ENCODE results near the gene DNAJB11.

Gene DNAJB11

GRCh38 chr3:186599785-186600166 lies 29.3 kb downstream of the DNAJB11 start:
- no peak overlapping the region for H3K4me3 ChIP-seq (ENCODE audit: control insufficient read depth, low read depth, low read length)
- no peak for DNase-seq (ENCODE audit: low read depth)
- TF ChIP-seq CTCF (conservative IDR thresholded peaks at IDR 0.05; ENCODE audit: control insufficient read depth, insufficient read depth, low read depth, low read length) = no peak

- no peak for TF ChIP-seq CTCF (conservative IDR thresholded peaks at IDR 0.05; ENCODE audit: control insufficient read depth, insufficient read depth, low read depth, low read length)
- no peak for DNase-seq (ENCODE audit: low read depth)
- no peak overlapping the region for H3K4me3 ChIP-seq (ENCODE audit: control insufficient read depth, low read depth, low read length)
These were observed 30.4 kb downstream of the DNAJB11 start for GRCh38 chr3:186600896-186601295.

GRCh38 chr3:186603159-186603558 lies 32.6 kb downstream of the DNAJB11 start:
- no peak for DNase-seq (ENCODE audit: low read depth)
- no peak for TF ChIP-seq CTCF (conservative IDR thresholded peaks at IDR 0.05; ENCODE audit: control insufficient read depth, insufficient read depth, low read depth, low read length)
- no peak overlapping the region for H3K4me3 ChIP-seq (ENCODE audit: control insufficient read depth, low read depth, low read length)

- no peak overlapping the region for H3K4me3 ChIP-seq (ENCODE audit: control insufficient read depth, low read depth, low read length)
- TF ChIP-seq CTCF (conservative IDR thresholded peaks at IDR 0.05; ENCODE audit: control insufficient read depth, insufficient read depth, low read depth, low read length) = no peak
- no peak for DNase-seq (ENCODE audit: low read depth)
These were observed 34.6 kb downstream of the DNAJB11 start for GRCh38 chr3:186605078-186605477.

GRCh38 chr3:186605561-186606545 lies 35.3 kb downstream of the DNAJB11 start:
- TF ChIP-seq CTCF (conservative IDR thresholded peaks at IDR 0.05; ENCODE audit: control insufficient read depth, insufficient read depth, low read depth, low read length) = no peak
- DNase-seq (ENCODE audit: low read depth) = no peak
- H3K4me3 ChIP-seq (ENCODE audit: control insufficient read depth, low read depth, low read length) = no peak overlapping the region

- DNase-seq (ENCODE audit: low read depth) = no peak
- TF ChIP-seq CTCF (conservative IDR thresholded peaks at IDR 0.05; ENCODE audit: control insufficient read depth, insufficient read depth, low read depth, low read length) = no peak
- H3K4me3 ChIP-seq (ENCODE audit: control insufficient read depth, low read depth, low read length) = no peak overlapping the region
These were observed 38.2 kb downstream of the DNAJB11 start for GRCh38 chr3:186608624-186609215.
